GM18517 (cell line): ENCODE measurements around the gene HOXA6.

Experiments
- ATAC-seq: cut with Tn5 transposase; IDR thresholded peaks from one replicate; pipeline ENCODE4 v1.9.1; 2021; ENCODE audit warnings: mild to moderate bottlenecking, moderate library complexity; ENCODE audit not compliant: unreplicated experiment

HOXA6 gene

DNA sequence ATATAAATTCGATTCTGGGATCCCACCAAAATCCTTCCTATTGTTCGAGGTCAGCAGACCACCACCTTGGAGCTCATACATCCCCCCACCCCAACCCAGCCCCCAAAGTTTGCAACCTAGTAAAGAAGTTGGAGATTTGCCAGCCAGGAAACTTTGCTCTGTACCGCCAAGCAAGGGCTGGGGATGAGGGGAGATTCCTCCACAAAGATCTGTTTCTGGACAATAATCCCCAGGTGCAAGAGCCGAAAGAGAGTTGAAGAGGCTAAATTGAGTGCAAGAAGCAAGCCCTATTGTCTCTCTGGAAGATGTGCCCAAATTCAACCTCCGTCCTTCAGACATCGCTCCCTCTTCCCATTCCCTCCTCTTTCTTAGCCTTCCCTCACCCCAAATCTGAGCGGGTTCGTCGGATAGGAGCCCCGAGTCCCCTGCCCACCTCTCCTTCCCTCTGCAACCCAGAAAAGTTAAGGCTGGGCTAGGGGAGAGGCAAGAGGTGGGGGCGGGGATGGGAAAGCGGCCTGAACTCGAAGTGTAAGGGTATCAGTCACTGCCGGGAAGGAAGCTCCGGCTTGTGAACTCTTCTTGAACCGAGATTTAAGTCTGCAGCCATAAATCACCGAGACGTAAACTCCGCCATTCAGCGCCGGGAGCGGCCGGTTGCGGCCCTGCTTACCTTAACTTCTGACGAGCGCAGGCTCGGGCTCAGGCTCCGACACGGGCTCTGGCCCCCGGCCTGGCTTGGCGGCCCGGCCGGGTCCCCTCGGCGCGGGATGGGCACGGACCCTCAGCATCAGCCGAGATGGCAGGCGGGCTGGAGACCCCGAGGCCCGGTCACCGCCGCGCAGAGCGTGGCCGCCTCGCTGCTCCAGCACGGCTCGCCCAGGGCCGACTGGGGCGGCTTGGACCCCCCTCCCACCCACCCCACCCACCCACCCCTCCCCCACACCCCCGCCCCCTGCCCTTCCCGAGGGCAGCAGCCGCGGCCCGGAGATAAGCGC lies 34.3 kb downstream of the HOXA6 start:
- no peak for ATAC-seq

DNA sequence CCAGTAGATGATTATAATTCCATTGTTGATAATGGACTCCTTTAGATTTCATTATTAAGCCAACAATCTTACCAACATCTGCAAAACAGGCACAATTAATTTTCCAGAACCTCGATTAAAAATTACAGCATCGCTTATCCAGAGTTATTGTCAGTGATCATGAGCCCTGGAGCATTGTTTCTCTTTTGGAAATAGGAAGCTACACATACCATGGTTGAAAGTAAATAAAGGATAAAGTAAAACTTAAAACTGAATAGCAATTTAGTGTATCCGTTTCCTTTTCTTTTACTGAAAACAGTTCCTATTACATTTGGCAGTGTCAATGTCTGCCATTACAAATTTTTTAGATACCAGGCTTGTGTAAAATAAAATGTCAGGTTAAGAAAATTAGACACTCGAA lies 35.2 kb downstream of the HOXA6 start:
- ATAC-seq: no peak

DNA sequence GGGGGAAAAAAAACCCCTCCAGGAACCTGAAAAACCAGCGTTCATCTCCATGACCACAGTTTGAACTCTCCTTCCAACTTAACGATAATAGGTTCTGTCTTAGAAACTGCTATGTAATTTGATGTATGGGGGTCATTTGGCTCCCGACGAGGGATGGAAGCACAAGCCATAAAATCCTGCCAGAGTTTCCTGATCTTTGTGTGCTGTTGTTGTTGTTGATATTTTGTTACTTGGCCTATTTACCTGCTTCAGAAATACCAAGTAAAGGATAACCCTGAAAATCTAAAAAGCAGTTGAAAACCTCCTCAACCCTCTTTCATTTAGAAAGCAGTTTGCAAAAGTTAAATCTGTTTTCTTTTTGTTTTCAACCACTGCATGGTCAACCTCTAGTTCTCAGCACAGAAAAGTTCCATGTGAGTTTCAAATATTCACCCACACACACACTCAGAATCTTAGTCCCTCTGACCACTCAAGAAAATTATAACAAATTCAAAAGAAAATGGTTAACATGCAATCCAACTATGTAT lies 35.8 kb downstream of the HOXA6 start:
- no peak for ATAC-seq

DNA sequence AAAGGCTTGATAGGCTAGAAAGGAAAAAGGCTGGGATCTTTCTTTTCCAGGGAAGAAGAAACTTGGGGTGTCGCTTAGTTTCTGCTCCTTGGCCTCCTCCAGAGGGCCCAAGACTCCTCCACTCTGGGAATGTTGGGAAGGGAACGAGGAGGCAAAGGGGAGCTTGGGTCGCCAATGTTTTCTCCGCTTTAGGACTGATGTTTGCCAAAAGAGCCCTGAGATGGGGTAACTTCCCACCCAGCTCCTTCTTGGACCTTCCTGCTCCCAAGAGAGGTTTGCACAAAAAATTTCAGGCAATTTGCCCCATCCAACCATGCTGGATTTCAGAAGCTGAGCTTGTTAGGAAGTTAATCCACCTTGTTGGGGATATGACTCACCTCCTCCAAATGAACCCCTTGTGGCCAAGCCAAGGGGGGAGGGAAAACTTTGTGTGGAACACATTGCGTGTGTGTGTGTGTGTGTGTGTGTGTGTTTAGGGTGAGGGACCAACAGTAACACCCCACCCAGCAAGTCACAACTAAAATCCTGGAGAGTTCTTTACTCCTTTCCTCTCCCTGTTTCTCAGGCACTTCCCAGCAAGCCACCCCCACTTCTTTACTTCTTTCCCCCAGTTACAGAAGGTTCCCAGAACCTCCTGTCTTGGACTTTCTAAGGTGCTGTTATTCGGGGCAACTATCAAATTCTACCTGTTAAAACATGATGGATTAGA lies 36.4 kb downstream of the HOXA6 start:
- no peak for ATAC-seq

DNA sequence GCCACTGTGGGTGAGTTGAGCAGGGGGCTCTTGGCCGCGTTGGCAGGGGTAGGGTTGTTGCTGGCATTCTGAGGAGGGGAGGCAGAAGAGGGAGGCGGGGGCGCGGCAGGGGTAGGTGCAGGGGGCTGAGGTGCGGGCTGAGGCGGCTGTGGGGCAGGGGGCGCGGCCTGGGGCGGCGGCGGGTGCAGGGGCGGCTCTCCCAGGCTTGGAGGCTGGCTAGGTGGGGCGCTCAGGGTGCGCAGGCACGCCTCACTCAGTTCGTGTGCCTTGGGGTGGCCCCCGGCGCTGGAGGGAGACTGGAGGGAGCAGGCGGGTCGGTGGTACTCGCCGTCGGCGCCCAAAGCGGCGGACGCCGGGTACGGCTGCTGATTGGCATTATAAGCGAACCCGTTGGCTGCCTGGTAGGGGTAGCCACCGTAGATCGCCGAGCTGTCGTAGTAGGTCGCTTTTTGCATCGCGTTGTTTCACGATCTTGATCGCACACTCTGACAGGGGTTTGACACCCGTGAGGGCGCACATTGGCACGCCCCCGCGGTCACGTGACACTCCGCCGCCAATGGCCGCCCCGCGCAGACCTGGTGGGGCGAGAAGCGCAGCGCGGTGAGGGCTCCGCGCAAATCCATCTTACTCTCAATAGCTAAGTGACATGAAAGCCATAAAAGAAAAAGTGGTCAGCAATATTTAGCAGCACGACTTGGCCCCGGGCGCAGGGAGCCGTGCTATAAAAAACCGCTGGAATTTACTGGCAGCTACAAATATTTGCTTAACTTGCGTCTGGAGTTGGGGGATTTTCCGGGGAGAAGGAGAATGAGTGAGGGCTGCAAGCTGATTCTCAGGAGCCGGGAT lies 37.2 kb downstream of the HOXA6 start:
- no peak for ATAC-seq

DNA sequence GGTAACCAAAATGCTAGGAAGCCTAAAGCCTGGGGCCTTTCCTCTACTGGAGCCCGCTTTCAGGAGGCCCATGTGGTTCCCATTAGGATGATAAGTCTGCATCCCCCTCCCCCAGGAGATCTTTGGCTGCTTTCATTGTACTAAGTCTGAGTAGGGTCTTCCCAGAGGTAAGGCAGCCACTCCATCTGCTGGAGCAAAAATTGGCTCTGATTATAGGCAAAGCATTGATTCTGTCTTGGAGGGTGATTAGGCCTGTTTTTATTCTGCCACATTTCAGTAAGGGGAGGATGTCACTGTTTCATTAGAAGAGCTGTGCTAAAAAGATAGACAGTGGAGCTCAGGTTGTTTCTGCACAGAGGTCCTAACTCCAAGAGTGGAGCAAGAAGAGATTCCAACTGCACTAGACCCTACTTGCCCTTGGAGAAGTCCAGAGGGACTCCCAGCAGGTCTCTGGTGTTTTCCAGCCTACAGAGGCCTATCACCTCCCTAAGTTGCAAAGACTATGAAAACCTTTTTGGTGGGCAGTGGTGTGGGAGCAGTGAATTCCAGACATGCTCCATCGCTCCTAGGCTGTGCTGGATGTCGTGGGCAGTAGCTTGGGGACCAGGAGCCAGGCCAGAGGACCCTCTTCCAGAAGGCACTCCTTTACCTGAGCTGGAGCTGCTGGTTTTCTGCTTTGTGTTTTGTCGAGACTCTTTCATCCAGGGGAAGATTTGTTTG lies 37.9 kb downstream of the HOXA6 start:
- ATAC-seq: no peak

DNA sequence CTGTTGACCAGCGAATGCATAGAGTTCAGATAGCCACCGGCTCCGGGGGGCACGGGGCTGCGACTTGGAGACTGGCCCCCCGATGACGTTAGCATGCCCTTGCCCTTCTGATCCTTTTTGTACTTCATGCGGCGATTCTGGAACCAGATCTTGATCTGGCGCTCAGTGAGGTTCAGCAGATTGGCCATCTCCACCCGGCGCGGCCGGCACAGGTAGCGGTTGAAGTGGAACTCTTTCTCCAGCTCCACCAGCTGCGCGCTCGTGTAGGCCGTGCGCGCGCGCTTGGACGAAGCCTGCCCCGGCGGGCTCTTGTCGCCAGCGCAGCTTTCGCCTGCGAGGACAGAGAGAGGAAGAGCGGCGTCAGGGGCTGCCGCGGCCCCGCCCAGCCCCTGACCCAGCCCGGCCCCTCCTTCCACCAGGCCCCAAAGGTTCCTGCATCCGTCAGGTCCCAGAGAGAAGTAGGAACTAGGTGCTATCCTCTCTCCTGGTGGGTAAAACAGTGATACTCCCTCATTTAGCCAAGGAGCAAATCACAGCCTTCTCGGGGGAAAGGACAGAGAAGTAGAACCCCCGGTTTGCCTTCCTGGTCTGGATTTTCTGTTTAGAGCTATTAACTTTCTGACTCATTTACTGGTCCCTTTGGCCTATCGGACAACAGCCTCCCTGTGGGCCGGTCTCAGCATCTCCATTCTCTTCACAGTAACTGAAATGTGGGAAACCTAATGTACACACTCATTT lies 39.0 kb downstream of the HOXA6 start:
- no peak for ATAC-seq

DNA sequence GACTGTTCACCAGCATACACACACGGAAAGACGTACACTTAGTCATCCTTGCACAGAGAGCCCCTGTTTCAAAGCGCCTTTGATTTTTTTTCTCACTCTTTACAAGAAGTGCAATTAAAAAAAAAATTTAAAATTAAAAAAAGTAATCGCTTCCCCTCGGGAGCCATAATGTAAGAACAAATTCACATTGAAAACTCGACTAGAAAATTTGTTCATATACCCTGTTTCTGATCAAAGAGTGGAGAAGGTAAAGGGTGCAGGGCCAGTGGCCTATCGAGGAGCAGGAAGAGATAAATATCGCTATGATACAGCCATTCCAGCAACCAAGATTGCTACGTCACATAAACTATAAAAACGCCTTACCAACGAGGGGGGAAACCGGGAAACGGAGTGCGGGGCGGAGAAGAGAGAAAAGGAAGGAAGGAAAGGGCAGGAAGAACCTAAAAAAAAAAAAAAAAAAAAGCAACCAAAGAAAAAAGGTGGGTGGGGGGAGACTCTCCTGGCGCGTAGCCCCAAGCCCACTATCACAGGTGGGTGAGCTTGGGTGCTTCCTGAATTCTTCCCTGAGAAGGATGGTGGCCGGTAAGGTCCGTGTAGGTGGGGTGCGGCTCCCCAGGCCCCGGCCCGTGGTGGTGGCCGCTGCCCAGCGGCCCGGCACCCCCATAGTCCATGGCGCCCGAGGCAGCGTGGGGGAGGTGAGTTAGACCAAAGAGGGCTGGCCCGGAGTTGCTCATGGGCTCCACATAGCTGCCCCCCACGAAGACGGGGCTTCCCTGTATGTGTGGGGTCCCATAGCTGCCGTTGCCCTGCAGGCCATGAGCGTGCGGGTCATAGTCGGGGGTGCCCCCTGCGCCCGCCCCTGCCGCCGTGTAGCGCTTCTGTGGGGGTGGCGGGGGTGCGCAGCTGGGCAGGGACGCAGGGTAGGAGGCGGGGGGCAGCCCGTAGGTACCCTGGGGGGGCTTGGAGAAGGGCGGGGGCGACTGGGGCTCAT lies 39.9 kb downstream of the HOXA6 start:
- ATAC-seq: no peak

DNA sequence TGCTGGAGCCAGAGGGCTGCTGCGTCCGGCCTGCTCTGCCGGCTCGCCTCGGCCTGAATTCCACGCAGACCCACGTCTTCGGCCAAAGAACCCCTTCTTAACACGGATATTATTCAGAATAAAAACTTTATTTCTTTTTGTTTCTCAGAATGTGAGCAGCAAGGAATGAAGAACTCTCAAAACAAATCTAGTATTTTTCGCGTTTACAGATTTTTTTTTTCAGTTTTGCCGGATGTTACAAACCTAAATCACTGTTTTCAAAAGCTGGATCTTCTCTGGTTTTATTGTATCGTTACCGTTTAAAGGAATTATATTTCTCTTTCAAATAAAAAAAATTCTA lies 40.7 kb downstream of the HOXA6 start:
- no peak for ATAC-seq

DNA sequence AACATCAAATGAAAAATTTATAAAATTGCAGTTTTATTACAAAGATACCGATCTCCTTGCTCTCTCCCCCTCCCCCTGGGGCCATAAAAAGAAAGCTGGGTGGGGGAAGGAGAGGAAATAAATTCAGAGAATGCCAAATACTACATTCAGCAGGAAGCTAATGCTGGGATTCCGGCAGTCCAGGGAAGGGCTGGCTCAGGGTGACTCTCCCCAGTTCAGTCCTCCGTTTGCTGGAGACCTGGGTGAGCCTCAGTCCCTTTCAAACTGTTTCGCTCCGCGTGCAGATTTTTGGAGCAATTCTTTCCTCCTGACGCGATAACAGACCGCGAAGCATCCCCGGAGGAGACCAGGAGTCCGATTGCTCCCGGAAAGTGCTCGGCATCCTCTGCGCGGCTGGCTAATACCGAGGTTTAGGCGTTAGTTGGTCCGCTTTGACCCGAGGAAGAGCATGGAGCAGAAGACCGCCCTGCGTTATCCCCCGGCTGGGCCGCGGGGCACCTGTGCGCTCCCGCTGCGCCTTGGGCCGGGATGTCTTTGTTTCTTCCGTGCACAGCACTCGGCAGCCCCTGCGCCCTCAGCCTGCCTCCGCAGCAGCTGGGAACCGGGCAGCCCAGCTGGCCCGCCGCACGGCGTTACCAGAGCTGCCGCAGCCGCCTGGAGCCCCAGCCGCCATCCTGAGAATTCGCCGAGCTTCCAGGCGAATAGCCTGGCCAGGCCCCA lies 41.2 kb downstream of the HOXA6 start:
- ATAC-seq: no peak

DNA sequence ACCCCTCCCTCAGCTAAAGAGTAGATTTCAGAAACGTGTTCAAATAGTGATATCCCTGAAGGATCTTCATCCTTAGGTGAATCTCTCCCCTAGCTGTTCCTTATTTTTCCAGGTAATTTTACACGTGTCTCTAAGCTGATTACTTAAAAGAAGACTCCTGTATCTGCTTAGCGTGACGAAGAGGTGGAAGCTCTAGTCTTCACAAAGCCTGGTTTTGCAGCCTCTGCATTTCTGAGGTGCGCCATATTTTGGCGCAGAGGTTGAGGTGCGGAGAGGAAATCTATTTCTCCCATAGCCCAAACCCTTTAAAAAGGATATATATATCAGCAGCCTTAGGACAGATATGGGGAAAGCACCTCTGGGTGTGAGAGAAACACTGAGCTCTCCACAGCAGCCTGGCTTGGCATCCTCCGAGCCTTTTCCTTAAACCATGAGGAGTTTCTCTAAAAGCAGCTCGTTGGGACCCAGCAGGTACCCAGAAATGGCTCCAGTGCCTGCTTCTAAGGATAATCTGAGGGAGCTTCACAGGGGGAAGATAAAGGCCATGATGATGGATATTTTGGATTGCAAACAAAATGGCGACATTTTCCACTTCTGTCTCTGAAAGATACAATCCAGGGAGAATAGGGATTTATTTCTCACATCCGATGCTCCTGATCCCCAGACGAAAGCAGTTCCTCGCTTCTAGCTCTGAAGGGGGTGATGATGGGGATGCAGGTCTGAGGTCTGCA lies 42.1 kb downstream of the HOXA6 start:
- ATAC-seq: no peak

DNA sequence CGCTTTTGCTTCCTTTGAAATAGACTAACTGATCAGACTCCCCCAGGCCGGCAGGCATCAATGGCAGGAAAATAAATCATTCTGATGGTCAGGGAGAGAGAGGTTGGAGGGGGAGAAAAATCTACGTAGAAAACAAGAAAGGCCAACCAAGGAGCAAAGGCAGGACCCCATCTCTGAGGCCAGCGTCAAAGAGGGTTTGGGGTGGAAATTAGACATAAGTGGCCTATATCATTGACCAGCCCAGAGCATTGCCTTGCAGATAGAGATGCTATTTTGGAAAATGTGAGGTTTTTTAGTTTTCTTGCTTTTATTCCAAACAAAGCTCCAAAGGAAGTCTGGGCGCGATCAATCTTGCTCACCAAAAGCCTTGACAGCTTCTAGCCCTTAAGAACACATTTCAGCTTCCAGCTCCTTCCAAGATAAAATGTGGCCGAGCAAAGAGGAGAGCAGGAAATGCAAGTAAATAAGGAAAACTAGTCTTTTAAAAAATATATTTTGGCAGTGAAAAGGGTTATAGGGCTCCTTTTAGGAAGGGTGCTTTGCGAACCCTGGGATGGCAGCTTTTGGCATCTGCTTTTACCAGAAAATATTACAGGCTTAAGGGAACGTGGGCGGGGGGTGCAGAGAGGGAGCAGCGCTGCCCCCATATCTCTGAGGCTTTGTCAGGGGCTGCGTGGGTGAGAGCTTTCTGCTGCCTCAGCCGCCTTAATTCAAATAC lies 43.1 kb downstream of the HOXA6 start:
- no peak for ATAC-seq

DNA sequence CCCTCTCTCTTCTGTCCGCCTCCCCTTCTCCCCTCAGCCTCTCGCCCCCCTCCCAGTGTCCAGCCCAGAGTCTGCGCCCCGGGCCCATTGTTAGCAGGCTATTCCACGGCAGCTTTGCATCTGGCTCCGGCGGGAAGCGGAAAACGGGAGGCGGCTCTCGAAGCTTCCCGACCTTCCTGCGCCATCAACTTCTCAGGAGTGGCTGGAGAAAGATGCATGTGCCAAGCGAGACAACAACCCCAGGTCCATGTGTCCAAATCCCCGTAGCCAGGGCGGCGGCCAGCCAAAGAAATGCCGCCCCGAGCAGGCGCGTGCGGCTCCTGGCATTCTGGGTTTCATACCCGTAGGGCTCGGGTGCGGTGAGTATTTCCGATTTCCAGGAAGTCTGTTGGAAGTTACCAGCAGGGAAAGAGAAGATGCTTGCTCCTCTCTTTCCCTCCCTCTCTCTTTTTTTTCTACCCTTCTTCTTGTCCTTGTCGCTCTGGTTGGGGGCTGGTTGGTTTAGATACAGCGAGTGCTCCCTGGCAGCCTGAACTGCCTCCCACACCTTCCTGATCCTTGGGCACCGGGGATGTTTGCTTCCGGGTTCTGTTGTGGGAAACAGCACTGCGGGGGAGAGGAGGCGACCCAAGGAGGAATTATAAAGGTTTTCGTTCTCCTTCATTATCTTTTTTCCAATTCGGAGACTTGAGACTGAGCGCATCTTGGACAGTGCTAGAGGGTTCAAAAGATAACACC lies 43.9 kb downstream of the HOXA6 start:
- no peak for ATAC-seq

DNA sequence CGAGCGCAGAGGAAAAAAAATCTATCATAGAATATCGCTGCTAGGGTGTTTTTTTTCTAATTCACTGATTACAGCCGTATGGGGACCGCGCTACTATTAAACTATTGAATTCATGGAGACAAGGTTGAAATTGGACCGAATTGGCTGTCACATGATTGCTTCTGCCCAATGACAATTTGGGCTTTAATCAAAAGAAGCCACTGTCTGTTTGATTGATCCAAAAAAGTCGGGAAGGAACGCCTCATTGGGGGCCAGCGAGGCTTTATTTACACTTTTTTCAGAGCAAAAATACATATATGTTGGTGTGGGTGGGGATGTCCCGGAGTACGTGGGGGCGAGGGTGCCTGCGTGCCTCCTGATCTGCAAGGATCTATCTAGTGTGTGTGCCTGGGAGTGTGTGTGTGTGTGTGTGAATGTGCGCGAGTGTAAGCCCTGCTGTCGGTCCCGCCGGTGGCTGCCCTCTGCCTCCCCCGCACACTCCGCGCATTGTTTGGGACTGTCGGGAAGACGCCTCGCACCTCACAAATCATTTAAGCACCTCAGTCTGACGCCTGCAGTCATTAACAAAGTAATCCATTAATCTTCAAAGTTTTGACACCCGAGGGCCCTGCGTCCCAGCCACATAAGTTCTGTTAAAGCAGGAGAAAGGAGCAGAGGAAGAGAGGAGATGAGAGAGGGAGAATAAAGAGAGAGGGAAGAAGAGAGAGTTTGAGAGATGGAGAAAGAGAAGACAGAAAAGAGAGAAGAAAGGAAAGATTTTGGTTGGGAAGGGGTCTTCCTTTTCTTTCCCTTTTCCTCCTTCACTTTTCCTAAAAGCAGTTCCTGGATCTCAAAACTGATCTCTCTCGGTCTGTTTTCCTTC lies 44.8 kb downstream of the HOXA6 start, which contains the start of gene HOXA2:
TSS of gene HOXA2 (minus strand) at position 103 of the 862 bp plus-strand sequence. CDS start 183 bp downstream, outside the sequence.
- ATAC-seq: no peak
